IPS-18c (cell line): Measurements from ENCODE around the gene LDLRAD2.
"Not testable (repeated sequence)": the region's sequence is repeated elsewhere in the genome, so short reads cannot be mapped to it uniquely, and the experiment has no call there.

Experiments used
- H3K4me3 ChIP-seq: 2 replicates; pipeline ENCODE4 v1.7.0; 2013; ENCODE audit warnings: low read depth, mild to moderate bottlenecking, low read length, moderate library complexity; ENCODE audit not compliant: insufficient read depth
- H3K9me3 ChIP-seq: one replicate; pipeline ENCODE4 v1.6.1; 2013; ENCODE audit warnings: mild to moderate bottlenecking, low read length, moderate library complexity; ENCODE audit not compliant: control insufficient read depth, insufficient read depth

Gene LDLRAD2

DNA sequence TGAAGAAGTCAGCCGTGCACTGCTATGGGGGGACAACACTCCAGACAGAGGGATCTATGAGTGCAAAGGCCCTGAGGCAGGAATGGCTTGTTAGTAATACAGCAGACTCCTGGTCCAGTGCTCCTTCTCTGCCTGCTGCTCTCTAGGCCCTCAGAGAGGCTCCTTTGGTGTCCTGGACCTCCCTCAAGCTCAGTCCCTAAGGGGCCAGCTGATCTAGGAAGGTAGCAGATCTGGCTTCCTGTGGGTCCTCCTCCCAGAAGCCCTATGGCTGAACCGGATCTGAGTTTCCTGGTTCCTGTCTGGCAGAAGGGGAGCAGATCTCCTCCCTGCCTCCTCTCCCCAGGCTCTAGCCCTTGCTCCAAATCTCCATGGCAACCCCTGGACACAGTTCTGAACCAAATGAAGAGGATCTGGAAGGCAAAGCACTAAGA, at the start of gene LDLRAD2:
TSS of gene LDLRAD2 (plus strand) at position 391 of the 431 bp plus-strand sequence. CDS start 187 bp downstream, outside the sequence.
- Histone ChIP-seq H3K4me3 (no peak within 1 kb of the TSS), H3K9me3 (peaks cover 2% of the 10 kb centered on the region)

GRCh38 chr1:21763236-21763635, 48.8 kb upstream of the LDLRAD2 start:
- Histone ChIP-seq H3K4me3 (no peak overlapping the region), H3K9me3 (no peaks in the 10 kb centered on the region)

DNA sequence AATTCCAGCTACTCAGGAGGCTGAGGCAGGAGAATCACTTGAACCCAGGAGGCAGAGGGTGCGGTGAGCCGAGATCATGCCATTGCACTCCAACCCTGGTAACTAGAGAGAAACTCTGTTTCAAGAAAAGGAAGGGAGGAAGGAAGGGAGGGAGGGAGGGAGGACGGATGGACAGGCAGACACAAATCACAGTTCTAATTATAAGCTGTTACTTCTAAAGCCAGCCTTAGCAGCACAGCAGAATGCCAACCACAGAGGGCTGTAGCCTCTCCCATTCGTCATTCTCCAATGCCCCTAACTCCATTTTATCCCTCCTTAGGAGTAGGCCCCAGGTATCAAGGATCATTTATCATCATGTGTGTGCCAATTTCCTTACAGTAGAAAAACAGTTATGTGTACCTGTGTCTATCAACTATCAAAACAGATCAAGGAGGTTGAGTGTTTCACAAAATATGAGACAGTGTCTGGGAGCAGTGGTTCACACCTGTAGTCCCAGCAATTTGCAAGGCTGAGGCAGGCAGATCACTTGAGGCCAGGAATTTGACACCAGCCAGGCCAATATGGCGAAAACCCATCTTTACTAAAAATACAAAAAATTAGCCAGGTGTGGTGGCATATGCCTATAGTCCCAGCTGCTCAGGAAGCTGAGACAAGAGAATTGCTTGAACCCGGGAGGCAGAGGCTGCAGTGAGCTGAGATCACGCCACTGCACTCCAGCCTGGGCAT, 48.2 kb upstream of the LDLRAD2 start:
- H3K4me3 ChIP-seq: no peak overlapping the region
- H3K9me3 ChIP-seq: no peaks in the 10 kb centered on the region

GRCh38 chr1:21764615-21765423, 47.2 kb upstream of the LDLRAD2 start:
- H3K4me3 ChIP-seq: no peak overlapping the region
- no peaks in the 10 kb centered on the region for H3K9me3 ChIP-seq

DNA sequence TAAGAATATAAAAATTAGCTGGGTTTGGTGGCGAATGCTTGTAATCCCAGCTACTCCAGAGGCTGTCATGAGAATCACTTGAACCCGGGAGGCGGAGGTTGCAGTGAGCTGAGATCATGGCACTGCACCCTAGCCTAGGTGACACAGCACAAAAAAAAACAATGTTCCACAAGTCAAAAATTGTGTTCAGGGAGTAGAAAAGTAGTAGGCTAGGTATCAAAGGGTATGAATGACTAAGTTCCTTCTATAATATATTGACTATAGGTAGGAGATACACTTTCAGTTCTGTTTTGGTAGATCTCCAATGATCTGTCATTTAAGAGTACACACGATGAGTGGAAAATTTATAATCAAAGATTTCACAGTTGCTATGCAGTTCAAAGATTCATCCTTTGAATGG, 45.9 kb upstream of the LDLRAD2 start:
- no peaks in the 10 kb centered on the region for H3K9me3 ChIP-seq
- no peak overlapping the region for H3K4me3 ChIP-seq

- not testable (repeated sequence) for H3K9me3 ChIP-seq
Measured at GRCh38 chr1:21767106-21767505, 45.0 kb upstream of the LDLRAD2 start.

DNA sequence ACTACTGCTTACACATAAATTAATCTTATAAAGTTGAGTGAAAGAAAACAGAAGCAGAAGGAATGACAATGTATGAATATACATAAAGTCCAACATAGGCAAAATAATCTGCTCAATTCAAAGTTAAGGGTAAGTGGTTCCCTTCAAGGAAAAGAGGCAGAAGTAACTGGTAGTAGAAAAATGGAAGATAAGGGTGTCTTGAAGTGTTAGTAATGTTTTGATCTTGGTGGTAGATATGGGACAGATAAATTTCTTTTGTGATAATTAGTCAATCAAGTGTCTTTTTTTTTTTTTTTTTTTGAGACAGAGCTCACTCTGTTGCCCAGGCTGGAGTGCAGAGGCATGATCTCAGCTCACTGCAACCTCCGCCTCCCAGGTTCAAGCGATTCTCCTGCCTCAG, 41.9 kb upstream of the LDLRAD2 start:
- no peaks in the 10 kb centered on the region for H3K9me3 ChIP-seq

More at GRCh38 chr1:21767106-21767505, 45.0 kb upstream of the LDLRAD2 start:
- not testable (repeated sequence) for H3K4me3 ChIP-seq

DNA sequence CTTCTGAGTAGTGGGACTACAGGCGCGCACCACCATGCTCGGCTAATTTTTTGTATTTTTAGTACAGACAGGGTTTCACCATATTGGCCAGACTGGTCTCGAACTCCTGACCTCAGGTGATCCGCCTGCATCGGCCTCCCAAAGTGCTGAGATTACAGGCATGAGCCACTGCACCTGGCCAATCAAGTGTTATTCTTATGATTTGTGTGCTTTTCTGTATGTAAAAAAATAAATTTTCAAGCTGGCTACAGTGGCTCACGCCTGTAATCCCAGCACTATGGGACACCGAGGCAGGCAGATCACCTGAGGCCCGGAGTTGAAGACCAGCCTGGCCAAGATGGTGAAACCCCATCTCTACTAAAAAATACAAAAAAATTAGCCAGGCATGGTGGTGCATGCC, 41.5 kb upstream of the LDLRAD2 start:
- H3K4me3 ChIP-seq, H3K9me3 ChIP-seq: not testable (repeated sequence)

More for the DNA sequence above, 41.9 kb upstream of the LDLRAD2 start:
- H3K4me3 ChIP-seq: no peak overlapping the region

DNA sequence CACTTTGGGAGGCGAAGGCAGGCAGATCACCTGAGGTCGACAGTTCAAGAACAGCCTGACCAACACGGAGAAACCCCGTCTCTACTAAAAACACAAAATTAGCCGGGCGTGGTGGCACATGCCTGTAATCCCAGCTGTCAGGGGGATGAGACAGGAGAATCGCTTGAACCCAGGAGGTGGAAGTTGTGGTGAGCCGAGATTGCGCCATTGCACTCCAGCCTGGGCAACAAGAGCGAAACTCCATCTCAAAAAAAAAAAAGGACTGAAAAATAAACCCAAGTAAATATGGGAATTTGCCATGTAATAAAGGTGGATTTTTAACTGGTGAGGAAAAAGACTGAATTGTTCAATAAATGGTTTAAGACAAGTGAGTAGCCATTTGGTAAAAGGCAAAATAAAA, 40.4 kb upstream of the LDLRAD2 start:
- not testable (repeated sequence) for H3K9me3 ChIP-seq, H3K4me3 ChIP-seq

DNA sequence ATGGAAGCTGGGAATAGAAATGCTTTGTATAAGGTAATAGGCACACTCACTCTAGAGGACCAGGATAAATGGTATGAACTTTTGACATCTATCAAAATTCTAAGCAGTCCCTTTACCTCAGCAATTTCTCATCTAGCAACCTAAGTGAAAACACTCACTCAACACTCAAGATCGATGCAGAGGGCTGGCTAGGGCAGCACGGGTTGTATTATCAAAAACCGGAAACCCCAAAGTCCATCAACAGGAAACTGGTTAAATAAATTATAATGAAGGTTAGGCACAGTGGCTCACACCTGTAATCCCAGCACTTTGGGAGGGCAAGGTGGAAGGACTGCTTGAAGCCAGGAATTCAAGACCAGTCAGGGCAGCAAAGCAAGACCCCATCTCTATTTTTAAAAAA, 38.5 kb upstream of the LDLRAD2 start:
- Histone ChIP-seq H3K4me3 (no peak overlapping the region), H3K9me3 (no peaks in the 10 kb centered on the region)

DNA sequence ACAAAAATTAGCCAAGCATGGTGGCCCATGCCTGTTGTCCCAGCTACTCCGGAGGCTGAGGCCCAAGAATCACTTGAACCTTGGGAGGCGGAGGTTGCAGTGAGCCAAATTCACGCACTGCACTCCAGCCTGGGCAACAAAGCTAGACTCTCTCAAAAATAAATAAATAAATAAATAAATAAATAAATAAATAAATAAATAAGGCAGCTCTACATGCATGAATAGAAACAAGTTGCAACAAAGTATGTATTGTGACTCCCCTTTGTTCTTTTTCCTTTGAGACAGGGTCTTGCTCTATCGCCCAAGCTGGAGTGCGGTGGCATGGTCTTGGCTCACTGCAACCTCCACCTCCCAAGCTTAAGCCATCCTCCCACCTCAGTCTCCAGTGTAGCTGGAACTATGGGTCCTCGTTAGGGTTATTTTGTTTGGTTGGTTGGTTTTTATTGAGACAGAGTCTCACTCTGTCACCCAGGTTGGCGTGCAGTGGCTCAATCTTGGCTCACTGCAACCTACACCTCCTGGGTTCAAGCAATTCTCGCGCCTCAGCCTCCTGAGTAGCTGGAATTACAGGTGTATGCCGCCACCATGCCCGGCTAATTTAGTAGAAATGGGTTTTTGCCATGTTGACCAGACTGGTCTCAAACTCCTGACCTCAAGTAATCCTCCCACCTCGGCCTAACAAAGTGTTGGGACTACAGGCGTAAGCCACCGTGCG, 37.1 kb upstream of the LDLRAD2 start:
- no peaks in the 10 kb centered on the region for H3K9me3 ChIP-seq
- no peak overlapping the region for H3K4me3 ChIP-seq

DNA sequence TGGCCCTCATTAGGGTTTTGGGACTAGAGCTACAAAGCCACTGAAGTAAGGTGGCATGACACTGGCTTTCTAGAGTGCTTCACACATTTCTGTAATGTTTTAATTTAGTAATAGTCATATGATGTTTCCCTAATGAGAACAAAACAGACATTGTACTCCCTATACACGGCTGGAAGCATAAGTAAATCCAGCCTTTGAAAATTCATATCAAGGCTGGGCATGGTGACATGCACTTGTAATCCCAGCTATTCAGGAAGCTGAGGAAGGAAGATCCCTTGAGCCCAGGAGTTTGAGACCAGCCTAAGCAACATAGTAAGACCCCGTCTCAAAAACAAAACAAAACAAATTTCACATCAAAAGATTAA, 36.5 kb upstream of the LDLRAD2 start:
- Histone ChIP-seq H3K9me3 (no peaks in the 10 kb centered on the region), H3K4me3 (no peak overlapping the region)

DNA sequence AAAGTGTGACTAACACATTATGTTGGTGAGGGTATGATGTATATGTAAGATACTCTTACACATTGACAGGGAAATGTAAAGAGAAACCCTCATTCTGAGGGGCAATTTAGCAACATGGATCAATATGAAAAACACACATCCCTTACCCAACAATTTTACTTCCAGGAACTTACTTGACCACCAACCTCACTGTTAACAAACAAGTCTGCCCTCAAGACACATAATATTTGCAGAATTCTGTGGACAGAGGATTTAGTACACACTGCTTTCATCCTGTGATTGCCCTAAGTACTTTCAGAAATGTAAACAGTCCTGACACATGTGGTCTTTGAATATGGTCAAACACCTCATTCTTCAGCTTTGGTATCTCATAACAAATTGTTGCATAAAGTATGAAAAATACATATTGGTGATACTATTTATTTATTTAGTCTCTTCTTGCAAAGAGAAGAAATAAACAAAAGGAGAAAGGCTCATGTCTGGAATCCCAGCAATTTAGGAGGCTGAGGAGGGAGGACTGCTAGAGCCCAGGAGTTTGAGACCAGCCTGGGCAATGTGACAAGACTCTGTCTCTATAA, 36.0 kb upstream of the LDLRAD2 start:
- no peaks in the 10 kb centered on the region for H3K9me3 ChIP-seq
- H3K4me3 ChIP-seq: no peak overlapping the region

DNA sequence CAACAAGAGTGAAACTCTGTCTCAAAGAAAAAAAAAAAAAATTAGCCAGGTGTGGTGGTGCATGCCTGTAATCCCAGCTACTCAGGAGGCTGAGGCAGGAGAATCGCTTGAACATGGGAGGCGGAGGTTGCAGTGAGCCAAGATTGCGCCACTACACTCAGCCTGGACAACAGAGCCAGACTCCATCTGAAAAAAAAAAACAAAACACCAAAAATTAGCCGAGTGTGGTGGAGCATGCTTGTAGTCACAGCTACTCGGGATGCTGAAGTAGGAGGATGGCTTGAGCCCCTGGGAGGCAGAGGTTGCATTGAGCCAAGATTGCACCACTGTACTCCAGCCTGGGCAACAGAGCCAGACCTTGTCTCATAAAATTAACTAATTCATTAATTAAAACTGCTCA, 35.1 kb upstream of the LDLRAD2 start:
- H3K9me3 ChIP-seq, H3K4me3 ChIP-seq: not testable (repeated sequence)

DNA sequence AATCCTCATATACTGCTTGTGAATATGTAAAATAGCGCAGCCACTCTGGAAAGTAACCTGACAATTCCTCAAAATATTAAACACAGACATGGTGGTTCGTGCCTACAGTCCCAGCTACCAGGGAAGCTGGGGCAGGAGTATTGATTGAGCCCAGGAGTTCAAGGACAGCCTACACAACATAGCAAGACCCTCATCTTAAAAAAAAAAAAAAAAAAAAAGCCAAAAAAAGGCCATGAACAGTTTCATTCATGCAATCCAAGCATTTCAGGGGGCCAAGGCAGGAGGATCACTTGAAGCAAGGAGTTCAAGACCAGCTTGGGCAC, 33.7 kb upstream of the LDLRAD2 start:
- Histone ChIP-seq H3K9me3 (no peaks in the 10 kb centered on the region), H3K4me3 (no peak overlapping the region)

DNA sequence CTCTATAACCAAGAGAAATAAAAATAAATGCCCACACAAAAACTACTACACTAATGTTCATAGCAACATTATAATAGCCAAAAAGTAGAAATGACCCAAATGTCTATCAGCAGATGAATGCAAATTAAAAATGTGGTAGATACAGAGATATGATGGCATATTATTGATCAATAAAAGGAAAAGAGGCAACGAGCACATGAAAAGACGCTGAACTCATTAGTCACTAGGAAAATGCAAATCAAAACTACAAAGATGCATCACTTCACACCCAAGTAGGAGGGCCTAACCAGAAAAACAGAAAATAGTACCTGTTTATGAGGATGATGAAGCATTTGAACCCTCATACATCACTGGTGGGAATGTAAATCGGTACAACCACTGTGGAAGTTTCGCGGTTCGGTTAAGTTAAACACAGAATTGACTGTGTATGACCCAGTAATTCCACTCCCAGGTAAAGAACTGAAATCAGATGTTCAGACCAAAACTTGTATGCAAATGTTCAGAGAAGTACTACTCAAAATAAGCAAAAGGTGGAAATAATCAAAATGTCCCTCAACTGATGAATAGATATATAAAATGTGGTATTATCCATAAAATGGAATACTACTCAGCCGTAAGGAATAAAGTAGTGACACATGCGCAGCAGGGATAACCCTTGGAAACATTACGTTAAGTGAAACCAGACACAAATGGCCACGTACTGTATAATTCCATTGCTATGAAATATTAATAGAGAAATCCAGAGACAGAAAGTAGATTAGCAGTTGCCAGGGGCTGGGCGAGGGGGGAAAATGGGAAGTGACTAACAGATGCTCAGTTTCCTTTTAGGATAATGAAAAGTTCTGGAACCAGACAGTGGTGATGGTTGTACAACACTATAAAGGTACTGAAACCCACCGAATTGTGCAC, 32.2 kb upstream of the LDLRAD2 start:
- Histone ChIP-seq H3K9me3 (peaks cover 2% of the 10 kb centered on the region), H3K4me3 (no peak overlapping the region)
